GM12878 (cell line): Measurements from ENCODE around the gene SNX10. TPM values are rescaled to one million over a fixed set of nuclear protein-coding genes. Genes with fewer than 3 reads are reported as not detected.

ENCODE experiments used
- ATAC-seq: fragments of 200-7000 bp; cut with Tn5 transposase; 3 replicates; pipeline ENCODE4 v1.9.1; 2020; ENCODE audit warnings: mild to moderate bottlenecking, moderate library complexity
- BruUV-seq: library from RNA; stranded (reverse); fragments of 400-500 nt; replicated peaks from 2 replicates; lab custom pipeline; 2021; lab: Mats Ljungman, UMichigan
- CTCF ChIA-PET: fragments of 300-600 bp; sonication (Branson Sonifier 250); formaldehyde crosslinking; extraction: SDS; loops from one replicate; lab custom pipeline; 2021; ENCODE audit warnings: inconsistent platforms; lab: Yijun Ruan, JAX
- POLR2A ChIA-PET: fragments of 350-600 bp; formaldehyde crosslinking; extraction: SDS; loops from one replicate; lab custom pipeline; 2021; ENCODE audit warnings: inconsistent platforms; lab: Charles Lee
- RAD21 ChIA-PET: fragments of 300-600 bp; sonication (Branson Sonifier 250); formaldehyde crosslinking; loops from one replicate; lab custom pipeline; 2023; ENCODE audit warnings: antibody characterized with exemption; ENCODE audit not compliant: unreplicated experiment; lab: Charles Lee
- SMC1A ChIA-PET: fragments of 300-600 bp; sonication (Branson Sonifier 250); formaldehyde crosslinking; loops from one replicate; lab custom pipeline; 2023; ENCODE audit not compliant: unreplicated experiment, uncharacterized antibody; lab: Charles Lee
- DNase-seq: peaks from one replicate; pipeline ENCODE4 v3.0.0-alpha.2; 2011; ENCODE audit warnings: low read depth, low spot score
- FAIRE-seq: peaks from 3 replicates; lab custom pipeline; 2011; peaks lifted over from hg19 to GRCh38; lab: Jason Lieb, UNC
- H2AFZ ChIP-seq: 2 replicates; pipeline ENCODE4 v1.6.0; 2011; ENCODE audit warnings: low read depth, low read length, control low read depth; ENCODE audit not compliant: control insufficient read depth
- H3K27ac ChIP-seq: 2 replicates; pipeline ENCODE4 v1.5.1; 2011; ENCODE audit warnings: control low read depth; ENCODE audit not compliant: control insufficient read depth, insufficient read depth
- H3K27me3 ChIP-seq, 2 experiments: replicated peaks in 1 of 2; 2 replicates each; pipeline versions ENCODE4 v1.6.0 to v1.6.1; 2011; ENCODE audit warnings: low read length in 1 of 2; ENCODE audit not compliant: control insufficient read depth in 2 of 2, insufficient read depth in 2 of 2
- H3K36me3 ChIP-seq, 2 experiments: 2 replicates each; pipeline ENCODE4 v1.5.1; 2011; ENCODE audit warnings: low read length in 1 of 2; ENCODE audit not compliant: control insufficient read depth in 2 of 2, insufficient read depth in 2 of 2
- H3K4me1 ChIP-seq: 2 replicates; pipeline ENCODE4 v1.6.1; 2011; ENCODE audit warnings: mild to moderate bottlenecking, low read length, moderate library complexity, mixed read lengths; ENCODE audit not compliant: control insufficient read depth, insufficient read depth
- H3K4me2 ChIP-seq: 2 replicates; pipeline ENCODE4 v1.6.0; 2011; ENCODE audit warnings: control low read depth; ENCODE audit not compliant: control insufficient read depth, insufficient read depth
- H3K4me3 ChIP-seq: fragments of 200-600 bp; sonication (generic); 2 replicates; pipeline ENCODE4 v1.5.1; 2016
- H3K79me2 ChIP-seq: 2 replicates; pipeline ENCODE4 v1.6.0; 2011; ENCODE audit warnings: low read length; ENCODE audit not compliant: control insufficient read depth, insufficient read depth
- H3K9ac ChIP-seq: 2 replicates; pipeline ENCODE4 v1.8.0; 2011; ENCODE audit warnings: low read length, control low read depth, mixed read lengths; ENCODE audit not compliant: control insufficient read depth, insufficient read depth
- H3K9me3 ChIP-seq: replicated peaks from 3 replicates; pipeline ENCODE4 v1.5.1; 2011; ENCODE audit warnings: mild to moderate bottlenecking, low read length; ENCODE audit not compliant: control insufficient read depth, insufficient read depth
- H4K20me1 ChIP-seq: 2 replicates; pipeline ENCODE4 v1.6.0; 2011; ENCODE audit not compliant: control insufficient read depth, insufficient read depth
- CEBPB ChIP-seq, 2 experiments: fragments of 150-350 bp in 1 of 2; IDR thresholded peaks; 2 replicates each; pipeline ENCODE4 v1.6.1; 2012 to 2014; ENCODE audit warnings: low read depth in 2 of 2, low read length in 2 of 2, borderline replicate concordance in 1 of 2, inconsistent platforms in 1 of 2
- E4F1 ChIP-seq: fragments of 450-650 bp; IDR thresholded peaks from 2 replicates; pipeline ENCODE4 v1.6.1; 2018; ENCODE audit warnings: borderline replicate concordance, mild to moderate bottlenecking; ENCODE audit not compliant: partially characterized antibody
- EP300 ChIP-seq, 2 experiments: fragments of 150-350 bp in 1 of 2; IDR thresholded peaks; 2 replicates each; pipeline ENCODE4 v1.6.1; 2011 to 2012; ENCODE audit warnings: low read depth in 2 of 2, low read length in 2 of 2, borderline replicate concordance in 1 of 2, improper control_type of control experiment in 1 of 2, inconsistent platforms in 1 of 2; ENCODE audit not compliant: control insufficient read depth in 1 of 2
- GABPA ChIP-seq: IDR thresholded peaks from 2 replicates; pipeline ENCODE4 v1.6.1; 2014; ENCODE audit warnings: antibody characterized with exemption, low read depth, mild to moderate bottlenecking, inconsistent platforms
- NBN ChIP-seq: fragments of 450-650 bp; IDR thresholded peaks from 2 replicates; pipeline ENCODE4 v1.6.1; 2016
- POLR2AphosphoS2 ChIP-seq: IDR thresholded peaks from 2 replicates; pipeline ENCODE4 v1.6.1; 2011; ENCODE audit warnings: low read depth, mild to moderate bottlenecking, low read length, improper control_type of control experiment, moderate library complexity
- RELA ChIP-seq: fragments of 450-650 bp; IDR thresholded peaks from 2 replicates; pipeline ENCODE4 v1.8.0; 2014; ENCODE audit warnings: borderline replicate concordance; ENCODE audit not compliant: partially characterized antibody
- RUNX3 ChIP-seq: IDR thresholded peaks from 2 replicates; pipeline ENCODE4 v1.6.1; 2012; ENCODE audit warnings: low read length, inconsistent platforms
- SP1 ChIP-seq: IDR thresholded peaks from one replicate; pipeline ENCODE4 v1.6.1; 2011; ENCODE audit warnings: low read depth, low read length
- TAF1 ChIP-seq: IDR thresholded peaks from 2 replicates; pipeline ENCODE4 v1.6.1; 2011; ENCODE audit warnings: mild to moderate bottlenecking, low read depth, low read length, borderline replicate concordance
- TARDBP ChIP-seq: IDR thresholded peaks from 2 replicates; pipeline ENCODE4 v1.6.1; 2016; ENCODE audit warnings: borderline replicate concordance
- USF1 ChIP-seq: IDR thresholded peaks from 2 replicates; pipeline ENCODE4 v1.6.1; 2011; ENCODE audit warnings: borderline replicate concordance, low read depth, mild to moderate bottlenecking, moderate library complexity, mixed read lengths, low read length; ENCODE audit not compliant: insufficient read depth; ENCODE audit errors: extremely low read length
- ZNF592 ChIP-seq: fragments of 450-650 bp; IDR thresholded peaks from 2 replicates; pipeline ENCODE4 v1.6.1; 2017; ENCODE audit warnings: mild to moderate bottlenecking, moderate library complexity
- WGBS: methylation state at CpG from one replicate; pipeline ENCODE4 v1.1.6; 2016; ENCODE audit warnings: low lambda C conversion rate; ENCODE audit not compliant: insufficient replicate concordance, insufficient coverage; ENCODE audit errors: missing lambda C conversion rate; 5-methylcytosine and 5-hydroxymethylcytosine counted together
- in situ Hi-C: fragments of 300-500 bp; cut with MboI; formaldehyde crosslinking; loops from 9 replicates; pipeline ENCODE4 v1.14.3; 2018; ENCODE audit warnings: mixed read lengths
- intact Hi-C: fragments of 100-400 bp; cut with micrococcal nuclease; formaldehyde crosslinking; loops from one replicate; pipeline ENCODE4 v1.14.2; 2022; ENCODE audit not compliant: unreplicated experiment
- polyA plus RNA-seq, 11 experiments: library from polyadenylated mRNA; depleted of rRNA in 4 of 11; unstranded in 6 of 11; stranded (reverse) in 5 of 11; fragments of >200 nt; fragmentation: Nextera tagmentation in 4 of 11; fragmentation: Illumina TruSeq in 1 of 11; extraction: Ambion mirVana in 4 of 11; extraction: Trizol in 1 of 11; gene quantifications; 1 replicate in 1 of 11; 2 replicates in 10 of 11; pipeline versions ENCODE4 v1.2.1 to v1.2.3, GENCODE V29; 2011 to 2016; ENCODE audit warnings: inconsistent platforms in 2 of 11, missing spikeins in 2 of 11, low read depth in 1 of 11
- total RNA-seq, 4 experiments: library from RNA; depleted of rRNA in 3 of 4; stranded (reverse); fragments of >200 nt in 3 of 4; fragmentation: Illumina TruSeq in 1 of 4; extraction: Trizol in 1 of 4; gene quantifications; 2 replicates each; pipeline versions ENCODE4 v1.2.1 to v1.2.3, GENCODE V29; 2013 to 2021

Gene SNX10
- total and polyA plus RNA-seq, 10 of the 15 experiments (the other 5 are each of a cell fraction or from before 2014, with no cell fraction given): 22.0 to 56.2 (median 30.1) TPM

- TF ChIP-seq SP1: no peak
- TF ChIP-seq TARDBP: no peak
- no peak for TF ChIP-seq CEBPB (IDR thresholded peaks at IDR 0.05; ENCODE audit: borderline replicate concordance in 1 of 2, low read depth in 2 of 2, low read length in 2 of 2)
- TF ChIP-seq EP300 (IDR thresholded peaks at IDR 0.05; ENCODE audit: borderline replicate concordance in 1 of 2, control insufficient read depth in 1 of 2, low read depth in 2 of 2, low read length in 2 of 2): no peak
- no peak for TF ChIP-seq POLR2AphosphoS2
- TF ChIP-seq, all 136 proteins: peak for 0
Observed at GRCh38 chr7:26340476-26341018, 48.9 kb downstream of the SNX10 start (continued).

GRCh38 chr7:26343320-26343832 lies 51.7 kb downstream of the SNX10 start:
- intact Hi-C loops: no loop called here
- Histone ChIP-seq H3K9ac (no peak overlapping the region), H3K4me1 (peaks cover 12% of the 10 kb centered on the region), H3K27ac (no peak overlapping the region), H3K36me3 (peaks cover 9% of the 10 kb centered on the region in 2 experiments; a peak in 3 of 4 replicates), H3K4me3 (no peak overlapping the region), H3K4me2 (no peak overlapping the region), H3K79me2 (peaks cover 6% of the 10 kb centered on the region), H3K9me3 (no peaks in the 10 kb centered on the region; the same call in 2 of the 3 replicates), H2AFZ (no peak overlapping the region), H4K20me1 (no peaks in the 10 kb centered on the region), H3K27me3 (no peaks in the 10 kb centered on the region)
- SMC1A ChIA-PET: no interaction called here
- FAIRE-seq (no peak), DNase-seq (no peak), ATAC-seq (no peak)
- RAD21 ChIA-PET: interaction anchor here (1.2 kb wide), 1 partner anchor 47 kb away, joined by 4 read pairs; no protein-coding TSS in a partner anchor
- over 99% methylated on average over 10 of the region's 10 CpGs for WGBS
- in situ Hi-C loops: no loop called here
- CTCF ChIA-PET: interaction anchor here (1.5 kb wide), 1 partner anchor 22 kb away, joined by 3 read pairs; no protein-coding TSS in a partner anchor
- POLR2A ChIA-PET: interaction anchor here (1.1 kb wide), 1 partner anchor 14 kb away, joined by 3 read pairs; no protein-coding TSS in a partner anchor
- BruUV-seq: no TSS peak
- TF ChIP-seq E4F1 (no peak), USF1 (no peak), RELA (no peak), ZNF592 (no peak), NBN (no peak), TAF1 (no peak), RUNX3 (no peak), GABPA (no peak)
